Endothelial cell of umbilical vein (primary cell): ENCODE data around the gene NR2C2. TPM values are rescaled to one million over a fixed set of nuclear protein-coding genes. Genes with fewer than 3 reads are reported as not detected.

Experiments used
- BruUV-seq: library from RNA; stranded (reverse); fragments of 400-500 nt; replicated peaks from 2 replicates; lab custom pipeline; 2021; lab: Mats Ljungman, UMichigan
- CTCF ChIA-PET: fragments of 300-600, 350-600 bp; sonication (Branson Sonifier 250); formaldehyde crosslinking; loops from one replicate; lab custom pipeline; 2021; ENCODE audit warnings: antibody characterized with exemption, inconsistent platforms; lab: Charles Lee
- POLR2A ChIA-PET: fragments of 300-600, 350-600 bp; sonication (Branson Sonifier 250); formaldehyde crosslinking; loops from one replicate; lab custom pipeline; 2021; ENCODE audit warnings: antibody characterized with exemption, inconsistent platforms; lab: Charles Lee
- DNase-seq: peaks from one replicate; pipeline ENCODE4 v3.0.0-alpha.2; 2011; ENCODE audit warnings: low read depth, low spot score
- FAIRE-seq: peaks from 2 replicates; lab custom pipeline; 2011; peaks lifted over from hg19 to GRCh38; lab: Jason Lieb, UNC
- H2AFZ ChIP-seq: 2 replicates; pipeline ENCODE4 v1.6.0; 2012; ENCODE audit warnings: low read depth, low read length, control low read depth, inconsistent platforms
- H3K27ac ChIP-seq: 2 replicates; pipeline ENCODE4 v1.5.1; 2011; ENCODE audit warnings: low read depth, mild to moderate bottlenecking, control low read depth, low read length, moderate library complexity; ENCODE audit not compliant: insufficient read depth
- H3K27me3 ChIP-seq, 2 experiments: 2 replicates each; pipeline versions ENCODE4 v1.6.0 to v1.6.1; 2011; ENCODE audit warnings: low read length in 2 of 2, mixed read lengths in 1 of 2; ENCODE audit not compliant: control insufficient read depth in 2 of 2, insufficient read depth in 2 of 2
- H3K36me3 ChIP-seq, 2 experiments: 2 replicates in 1 of 2; 3 replicates in 1 of 2; pipeline ENCODE4 v1.5.1; 2011; ENCODE audit warnings: low read length in 2 of 2, mild to moderate bottlenecking in 1 of 2, moderate library complexity in 1 of 2; ENCODE audit not compliant: control insufficient read depth in 2 of 2, insufficient read depth in 2 of 2; ENCODE audit errors: extremely low read depth in 1 of 2
- H3K4me1 ChIP-seq: 3 replicates; pipeline ENCODE4 v1.5.1; 2011; ENCODE audit warnings: mild to moderate bottlenecking, low read length; ENCODE audit not compliant: control insufficient read depth, insufficient read depth; ENCODE audit errors: extremely low read depth
- H3K4me2 ChIP-seq: 2 replicates; pipeline ENCODE4 v1.6.1; 2011; ENCODE audit warnings: low read length, control low read depth, mixed read lengths; ENCODE audit not compliant: insufficient read depth
- H3K4me3 ChIP-seq, 3 experiments: fragments of 200-600 bp in 1 of 3; sonication (generic), shearing (Covaris generic) in 1 of 3; replicated peaks in 1 of 3; 2 replicates each; pipeline ENCODE4 v1.5.1; 2011 to 2016; ENCODE audit warnings: control low read depth in 3 of 3, low read length in 3 of 3, mild to moderate bottlenecking in 2 of 3, inconsistent platforms in 1 of 3, low read depth in 1 of 3, moderate library complexity in 1 of 3; ENCODE audit not compliant: insufficient read depth in 1 of 3
- H3K79me2 ChIP-seq: 2 replicates; pipeline ENCODE4 v1.6.0; 2012; ENCODE audit warnings: low read length, inconsistent platforms; ENCODE audit not compliant: control insufficient read depth, insufficient read depth
- H3K9ac ChIP-seq: replicated peaks from 2 replicates; pipeline ENCODE3; 2011; ENCODE audit warnings: low read length, control low read depth; ENCODE audit not compliant: insufficient read depth; ENCODE audit errors: extremely low read depth
- H3K9me1 ChIP-seq: replicated peaks from 3 replicates; pipeline ENCODE4 v1.6.0; 2011; ENCODE audit warnings: mild to moderate bottlenecking, low read length; ENCODE audit not compliant: control insufficient read depth, insufficient read depth; ENCODE audit errors: extremely low read depth
- H3K9me3 ChIP-seq: replicated peaks from 2 replicates; pipeline ENCODE4 v1.5.1; 2012; ENCODE audit warnings: low read length, inconsistent platforms; ENCODE audit not compliant: control insufficient read depth, insufficient read depth
- H4K20me1 ChIP-seq: replicated peaks from 2 replicates; pipeline ENCODE3; 2011; ENCODE audit warnings: mild to moderate bottlenecking, low read length; ENCODE audit not compliant: control insufficient read depth, insufficient read depth; ENCODE audit errors: extremely low read depth
- CTCF ChIP-seq, 2 donors: IDR thresholded peaks; 1 replicate in 1 of 2; 2 replicates in 1 of 2; pipeline ENCODE4 v1.5.1; 2011; ENCODE audit warnings: low read length in 2 of 2, mild to moderate bottlenecking in 2 of 2, moderate library complexity in 2 of 2, control low read depth in 1 of 2, inconsistent platforms in 1 of 2, low read depth in 1 of 2; ENCODE audit not compliant: insufficient read depth in 1 of 2; ENCODE audit errors: extremely low read depth in 1 of 2
- EZH2 ChIP-seq: IDR thresholded peaks from 2 replicates; pipeline ENCODE4 v1.6.1; 2012; ENCODE audit warnings: borderline replicate concordance, low read depth, mild to moderate bottlenecking, moderate library complexity, low read length, inconsistent platforms; ENCODE audit not compliant: severe bottlenecking
- FOS ChIP-seq: IDR thresholded peaks from 2 replicates; pipeline ENCODE4 v1.6.1; 2011; ENCODE audit warnings: mild to moderate bottlenecking, low read length, moderate library complexity, borderline replicate concordance; ENCODE audit not compliant: insufficient read depth
- GATA2 ChIP-seq: IDR thresholded peaks from 2 replicates; pipeline ENCODE4 v1.7.0; 2011; ENCODE audit warnings: low read depth, mild to moderate bottlenecking, moderate library complexity, mixed read lengths, low read length; ENCODE audit not compliant: insufficient read length, insufficient read depth
- JUN ChIP-seq: IDR thresholded peaks from 2 replicates; pipeline ENCODE4 v1.6.1; 2011; ENCODE audit warnings: borderline replicate concordance, low read depth; ENCODE audit not compliant: insufficient read length, insufficient read depth
- MAX ChIP-seq: IDR thresholded peaks from 2 replicates; pipeline ENCODE4 v1.6.1; 2011; ENCODE audit not compliant: insufficient read depth, insufficient read length
- MYC ChIP-seq: IDR thresholded peaks from one replicate; pipeline ENCODE4 v1.6.1; 2011; ENCODE audit warnings: mild to moderate bottlenecking, low read depth, low read length
- POLR2A ChIP-seq: IDR thresholded peaks from 2 replicates; pipeline ENCODE4 v1.6.1; 2012; ENCODE audit warnings: low read depth, mild to moderate bottlenecking, control low read depth, low read length
- POLR2AphosphoS5 ChIP-seq: IDR thresholded peaks from 2 replicates; pipeline ENCODE4 v1.6.1; 2012; ENCODE audit warnings: low read depth, mild to moderate bottlenecking, control low read depth, low read length, moderate library complexity; ENCODE audit not compliant: insufficient read depth
- dilution Hi-C: fragments of 300-500 bp; cut with MboI; formaldehyde crosslinking; loops from one replicate; pipeline ENCODE4 v1.15.0; 2019; ENCODE audit warnings: low sequenced_read_pairs; ENCODE audit not compliant: extremely low pct_ligation_motif_present
- intact Hi-C: fragments of 100-400 bp; cut with micrococcal nuclease; formaldehyde crosslinking; loops from one replicate; pipeline ENCODE4 v1.10.0; 2022
- polyA plus RNA-seq, 4 experiments: library from polyadenylated mRNA; depleted of rRNA in 3 of 4; stranded (reverse) in 3 of 4; unstranded in 1 of 4; fragments of >200 nt; gene quantifications; 2 replicates each; pipeline versions ENCODE4 v1.2.1 to v1.2.3, GENCODE V29; 2011 to 2012; ENCODE audit warnings: missing spikeins in 1 of 4
- total RNA-seq: library from RNA; stranded (reverse); gene quantifications from 2 replicates; pipeline ENCODE4 v1.2.3, GENCODE V29; 2021

The NR2C2 gene
- total and polyA plus RNA-seq, 2 donors (not counting 3 experiments of a cell fraction or from before 2014, with no cell fraction given) = 20.3 to 59.8 TPM

GRCh38 chr3:15063656-15064286 is 116.4 kb downstream of the NR2C2 start:
- BruUV-seq = no TSS peak
- intact Hi-C loops = loop anchor here (2.0 kb wide), 1 partner anchor 13 kb away; no protein-coding TSS in a partner anchor
- dilution Hi-C loops = no loop called here

More at GRCh38 chr3:15063656-15064286, 116.4 kb downstream of the NR2C2 start:
- peaks cover 1 to 3% of the 10 kb centered on the region in 2 experiments for H3K36me3 ChIP-seq
- no peaks in the 10 kb centered on the region for H4K20me1 ChIP-seq
- H3K79me2 ChIP-seq = peaks cover 35% of the 10 kb centered on the region
- peak overlapping the region in 2 of 3 experiments; percentile 66 to 71 for H3K4me3 ChIP-seq
- H3K9me1 ChIP-seq = no peaks in the 10 kb centered on the region
- H2AFZ ChIP-seq = no peak overlapping the region
- DNase-seq (no peak), FAIRE-seq (no peak)
- no peaks in the 10 kb centered on the region for H3K27me3 ChIP-seq
- CTCF ChIA-PET = interaction anchor here (0.7 to 1.7 kb wide), 2 partner anchors 13 to 35 kb away, joined by 4 to 6 read pairs; partner anchors contain the start of gene RBSN
- peaks cover 10% of the 10 kb centered on the region for H3K4me1 ChIP-seq
- peak overlapping the region; percentile 52 for H3K4me2 ChIP-seq
- TF ChIP-seq EZH2 (no peak), MAX (no peak), GATA2 (no peak), JUN (no peak), FOS (no peak), CTCF (IDR thresholded peaks at IDR 0.05; ENCODE audit: extremely low read depth in 1 of 2, insufficient read depth in 1 of 2, low read depth in 1 of 2, low read length in 2 of 2) (no peak), MYC (no peak), POLR2A (no peak), POLR2AphosphoS5 (no peak)
- H3K27ac ChIP-seq = no peak overlapping the region
- POLR2A ChIA-PET = no interaction called here
- peak overlapping the region; percentile 79 for H3K9ac ChIP-seq
- H3K9me3 ChIP-seq = no peaks in the 10 kb centered on the region
